OCI-LY7 (cell line): ENCODE data around the gene ITGA7.

Experiments used
- CTCF ChIP-seq: fragments of 200-600 bp; sonication (generic); conservative IDR thresholded peaks from 2 replicates; pipeline ENCODE4 v1.5.1; 2014; ENCODE audit warnings: mild to moderate bottlenecking, antibody characterized with exemption, low read length, moderate library complexity, mixed read lengths
- EZH2phosphoT487 ChIP-seq: fragments of 200-600 bp; sonication (generic); IDR thresholded peaks from 2 replicates; pipeline ENCODE4 v1.6.1; 2018; ENCODE audit warnings: low read depth, borderline replicate concordance, mild to moderate bottlenecking, mixed run types, antibody characterized with exemption, low read length, moderate library complexity, mixed read lengths

- TF ChIP-seq CTCF, result no peak
- TF ChIP-seq EZH2phosphoT487, result no peak
These were observed 31.0 kb downstream of the ITGA7 start for GRCh38 chr12:55676707-55677106.
